NCI-H1436 treated with DMSO at 0.1 percent for 48 hours (cell line): ENCODE data around the gene ZNF638.

Experiments
- DNase-seq: peaks from one replicate; lab custom pipeline; 2025; lab: John Stamatoyannopoulos, UW

ZNF638 gene

DNA sequence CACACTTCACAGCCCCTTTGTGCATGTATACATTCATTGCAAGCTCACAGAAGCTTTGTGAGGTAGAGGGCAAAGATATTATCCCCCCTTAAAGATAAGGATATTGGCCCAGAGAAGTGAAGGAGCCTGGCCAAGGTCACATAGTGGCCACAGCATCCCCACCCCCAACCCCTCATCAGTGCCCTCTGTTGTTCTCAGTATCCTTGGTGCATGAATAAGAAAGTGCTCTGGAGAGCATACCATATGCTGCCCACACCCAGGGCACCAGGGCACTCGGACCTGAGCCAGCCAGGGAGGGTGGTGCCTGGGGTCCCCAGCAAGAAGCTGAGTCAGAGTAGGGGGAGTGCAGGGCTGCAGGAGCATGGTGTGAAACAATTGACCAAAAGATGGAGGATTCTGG is 125.0 kb downstream of the ZNF638 start:
- no peak for DNase-seq

DNA sequence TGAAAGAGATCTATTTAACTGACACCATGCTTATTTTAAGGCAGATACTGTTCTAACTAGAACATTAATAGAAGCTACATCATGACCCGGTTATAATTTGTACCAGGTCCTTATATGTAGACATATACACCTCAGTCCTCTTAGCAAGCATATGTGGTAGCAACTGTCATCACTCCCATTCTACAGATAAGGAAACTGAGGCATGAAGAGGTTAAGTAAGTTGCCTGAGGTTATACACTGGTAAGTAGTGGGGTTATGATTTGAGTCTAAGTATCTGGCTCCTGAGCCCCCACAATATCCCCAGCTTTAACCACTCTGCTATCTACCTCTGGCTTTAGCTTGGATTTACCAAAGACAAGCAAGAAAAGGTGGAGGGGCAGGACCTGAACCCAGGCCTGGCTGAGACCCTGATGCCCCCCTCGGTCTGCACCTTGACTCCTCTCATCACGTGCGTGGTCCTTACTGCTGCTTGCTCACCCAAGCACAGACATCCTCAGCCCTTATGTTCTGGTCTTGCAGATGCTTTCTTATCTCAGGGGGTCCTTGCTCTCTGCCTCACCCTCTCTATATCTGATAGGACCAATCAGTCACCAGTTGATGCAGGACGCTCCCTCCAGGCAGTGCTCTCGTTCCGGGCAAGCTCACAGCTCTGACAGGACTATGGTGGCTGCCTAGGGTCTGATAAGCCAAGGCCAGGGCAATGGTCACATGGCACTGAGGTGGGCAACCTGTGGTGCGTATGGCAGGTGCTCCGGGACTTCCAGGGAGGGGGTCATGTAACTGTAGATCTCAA is 125.7 kb downstream of the ZNF638 start:
- DNase-seq = no peak

DNA sequence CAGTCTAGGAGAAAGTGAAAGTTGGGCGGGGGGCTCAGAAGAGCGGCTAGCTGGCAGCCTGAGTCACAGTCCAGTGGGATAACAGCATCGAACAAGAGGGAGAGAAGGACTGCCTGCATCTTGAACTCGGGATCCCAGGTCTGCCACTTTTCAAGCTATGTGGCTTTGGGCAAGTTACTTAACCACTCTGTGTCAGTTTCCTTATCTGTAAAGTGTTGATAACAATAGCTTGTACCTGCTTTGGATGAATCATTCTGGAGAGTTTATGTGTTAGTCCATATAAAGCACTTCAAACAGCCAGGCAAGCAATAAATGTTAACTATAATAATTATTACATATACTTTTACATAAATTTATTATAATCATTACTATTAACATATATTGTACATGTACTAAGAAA is 126.3 kb downstream of the ZNF638 start:
- no peak for DNase-seq

DNA sequence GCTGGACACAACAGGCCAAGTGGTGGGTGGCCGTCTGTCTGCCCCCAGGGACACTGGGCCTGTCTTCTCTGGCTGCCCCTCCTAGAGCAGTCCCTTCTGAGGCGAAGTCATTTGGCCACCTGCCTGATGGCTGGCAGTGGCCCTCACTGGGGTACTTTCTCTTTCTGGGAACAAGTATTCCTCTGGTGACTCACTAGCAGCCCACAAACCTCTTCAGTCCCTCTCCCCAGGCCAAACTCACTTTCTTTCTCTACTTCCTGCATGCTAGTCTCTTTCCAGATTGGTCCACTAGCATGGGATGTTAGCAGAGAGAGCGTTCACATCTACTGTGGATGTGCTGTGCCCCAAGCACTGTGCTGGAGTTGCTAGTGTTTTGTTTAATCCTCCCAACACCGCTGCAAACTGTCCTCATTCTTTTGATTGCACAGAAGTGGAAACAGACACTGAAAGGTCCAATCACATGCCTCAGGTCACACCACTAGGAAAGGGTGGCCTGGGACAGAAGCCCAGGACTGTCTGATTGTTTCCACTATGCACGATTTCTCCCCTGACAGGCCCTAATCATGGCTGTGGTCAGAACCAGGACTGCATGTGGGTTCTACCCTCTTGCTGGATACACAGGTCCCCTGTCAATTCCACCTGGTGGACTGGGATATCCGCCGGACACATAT is 127.0 kb downstream of the ZNF638 start:
- DNase-seq = no peak

DNA sequence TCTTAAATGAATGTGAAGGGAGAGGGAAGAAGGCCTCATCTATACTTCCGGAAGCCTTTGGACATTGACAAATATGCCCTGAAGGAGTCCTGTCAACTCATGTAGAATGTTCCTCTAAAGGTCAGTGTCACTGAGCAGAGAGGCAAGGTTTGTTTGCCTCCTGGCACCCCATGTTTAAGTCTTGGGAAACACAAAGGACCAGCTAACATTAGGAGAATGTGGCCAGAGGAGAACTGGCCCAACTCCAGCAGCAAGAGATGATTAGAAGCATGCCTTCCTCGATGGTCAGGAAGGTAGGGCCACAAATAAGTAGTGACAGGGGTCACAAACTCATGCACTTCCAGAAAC is 127.5 kb downstream of the ZNF638 start:
- no peak for DNase-seq

DNA sequence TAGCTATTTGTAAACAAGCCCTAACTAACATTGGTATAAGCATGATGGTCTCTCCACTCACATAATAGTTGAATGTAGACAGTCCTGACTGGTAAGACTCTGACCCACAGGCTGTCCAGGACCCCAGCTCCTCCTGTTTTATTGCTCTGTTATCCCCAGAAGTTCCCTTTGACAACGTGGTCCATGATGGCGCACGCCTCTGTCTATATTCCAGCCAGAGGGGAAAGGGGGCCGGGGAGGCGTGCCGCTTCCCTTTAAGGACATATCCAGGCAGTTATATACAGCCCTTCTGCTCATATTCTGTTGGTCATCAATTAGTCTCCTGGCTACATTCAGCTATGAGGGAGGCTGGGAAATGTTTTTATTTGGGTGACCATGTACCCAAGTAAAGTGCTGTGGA is 128.5 kb downstream of the ZNF638 start:
- no peak for DNase-seq

DNA sequence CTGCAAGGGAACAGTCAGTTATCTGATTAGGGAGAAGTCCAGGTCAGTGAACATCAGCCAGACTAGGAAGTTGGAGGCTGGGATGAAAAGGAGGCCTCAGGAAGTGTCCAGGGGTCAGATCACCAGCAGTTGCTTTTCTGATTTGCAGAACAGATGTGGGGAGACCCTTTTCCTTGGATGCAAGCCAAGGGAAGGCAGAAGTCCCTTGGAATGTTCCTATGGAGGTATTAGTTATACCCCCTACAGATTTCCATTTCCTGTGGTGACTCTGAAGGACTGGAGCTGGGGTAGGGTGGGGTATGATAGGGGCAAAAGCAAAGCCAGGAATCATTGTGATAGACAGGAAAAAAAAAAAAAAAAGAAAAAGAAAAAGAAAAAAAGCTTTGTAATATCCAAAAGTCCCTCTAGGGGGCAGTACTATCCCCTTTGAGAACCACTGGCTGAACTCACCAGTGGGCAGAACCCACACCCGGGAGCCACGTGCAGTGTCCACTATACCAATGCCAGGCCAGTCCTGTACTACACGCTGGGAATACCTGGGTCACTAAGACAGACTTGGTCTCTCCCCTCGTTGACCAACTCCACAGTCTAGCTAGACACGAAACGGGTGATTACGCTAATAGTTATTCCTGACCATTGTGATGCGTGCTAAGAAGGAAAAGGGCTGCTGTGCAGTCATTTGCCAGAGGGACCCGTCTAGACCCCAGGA is 129.2 kb downstream of the ZNF638 start:
- no peak for DNase-seq

DNA sequence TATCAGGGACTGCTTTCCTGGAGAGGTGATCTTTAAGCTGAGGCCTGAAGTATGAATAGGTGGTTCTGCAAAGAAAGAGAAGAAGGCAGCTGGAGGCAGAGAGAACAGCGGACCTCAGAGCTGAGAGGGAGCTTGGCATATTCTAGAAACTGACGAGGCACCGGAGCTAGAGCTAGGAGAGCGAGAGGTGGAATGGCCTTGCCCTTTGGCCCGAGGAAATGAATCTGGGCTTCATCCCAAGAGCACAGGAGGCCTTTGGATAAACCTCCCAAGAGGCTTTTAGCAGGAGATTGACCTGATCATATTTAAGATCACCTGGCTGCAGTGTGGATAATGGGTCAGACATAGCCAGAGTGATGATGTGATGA is 129.7 kb downstream of the ZNF638 start:
- DNase-seq = no peak

DNA sequence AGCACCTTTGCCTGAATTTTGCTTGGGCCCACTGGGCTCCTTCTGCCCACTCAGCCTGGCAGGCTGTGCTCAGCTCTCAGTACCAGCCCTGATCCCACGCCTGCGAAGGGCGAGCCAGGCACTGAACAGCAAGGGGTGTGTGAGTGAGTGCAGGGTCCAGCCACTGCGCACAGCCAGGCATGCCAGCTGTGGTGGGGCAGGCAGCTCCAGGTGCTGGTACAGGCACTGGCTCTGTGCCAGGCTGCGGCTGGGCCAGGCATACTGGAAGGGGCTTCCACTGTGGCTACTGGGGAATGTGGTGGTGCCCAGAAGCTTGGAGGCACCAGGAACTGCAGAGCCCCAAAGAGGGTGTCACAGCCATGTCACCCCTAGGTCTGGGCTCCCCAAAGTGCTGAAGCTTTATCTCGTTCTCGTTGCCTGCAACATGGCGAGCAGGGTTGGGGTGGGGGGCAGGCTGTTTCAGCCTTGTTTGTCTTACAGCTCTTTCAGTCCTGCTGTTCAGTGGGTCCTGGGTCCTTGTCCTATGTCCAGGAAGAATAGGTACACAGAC is 130.5 kb downstream of the ZNF638 start:
- DNase-seq = no peak

DNA sequence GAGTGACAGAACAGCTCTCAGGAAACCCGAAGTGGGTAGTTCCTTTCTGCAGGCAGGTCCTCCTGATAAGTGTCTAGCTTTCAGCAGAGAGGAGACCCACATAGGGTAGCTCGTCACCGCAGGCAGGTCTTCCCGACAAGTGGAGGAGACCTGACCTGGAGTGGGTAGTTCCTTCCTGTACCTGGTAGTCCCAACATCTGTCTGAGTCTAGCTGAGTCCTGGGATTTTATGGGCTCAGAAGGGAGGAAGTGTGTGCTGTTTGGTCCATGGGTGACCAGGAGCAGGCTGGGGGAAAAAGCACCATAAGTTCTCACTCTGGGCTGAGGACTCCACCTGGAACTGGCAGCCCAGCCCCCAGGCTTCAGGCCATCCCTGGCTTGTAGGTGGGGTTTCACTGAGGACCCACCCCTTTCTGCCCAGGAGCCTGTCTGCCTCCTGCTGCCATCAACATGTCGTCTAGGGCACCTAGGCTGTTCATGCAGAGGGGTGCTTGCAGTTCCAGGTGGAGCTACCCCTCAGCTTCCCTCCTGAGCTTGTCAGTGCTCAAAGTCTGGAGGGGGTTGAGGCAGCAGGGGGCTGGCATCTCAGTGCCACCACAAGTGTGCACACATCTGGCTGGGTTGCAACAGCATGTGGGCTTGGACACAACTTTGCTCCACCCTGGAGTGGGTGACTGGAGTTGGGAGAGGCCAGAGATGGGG is 131.2 kb downstream of the ZNF638 start:
- no peak for DNase-seq

DNA sequence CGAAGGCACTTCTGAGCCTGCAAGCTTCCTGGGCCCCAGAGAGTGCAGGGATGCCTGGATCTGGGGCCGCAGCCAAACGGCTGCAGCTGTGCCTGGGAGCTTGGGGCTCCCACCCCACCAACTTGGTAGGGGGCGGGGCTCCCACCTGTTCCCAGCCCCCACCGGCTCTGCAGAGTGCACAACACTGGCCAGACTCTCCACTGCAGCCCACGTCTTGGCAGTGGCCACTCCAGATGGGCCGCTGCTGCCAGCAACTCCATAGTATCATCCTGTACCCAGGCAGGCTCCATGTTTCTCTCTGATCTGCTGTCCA is 131.7 kb downstream of the ZNF638 start:
- no peak for DNase-seq

DNA sequence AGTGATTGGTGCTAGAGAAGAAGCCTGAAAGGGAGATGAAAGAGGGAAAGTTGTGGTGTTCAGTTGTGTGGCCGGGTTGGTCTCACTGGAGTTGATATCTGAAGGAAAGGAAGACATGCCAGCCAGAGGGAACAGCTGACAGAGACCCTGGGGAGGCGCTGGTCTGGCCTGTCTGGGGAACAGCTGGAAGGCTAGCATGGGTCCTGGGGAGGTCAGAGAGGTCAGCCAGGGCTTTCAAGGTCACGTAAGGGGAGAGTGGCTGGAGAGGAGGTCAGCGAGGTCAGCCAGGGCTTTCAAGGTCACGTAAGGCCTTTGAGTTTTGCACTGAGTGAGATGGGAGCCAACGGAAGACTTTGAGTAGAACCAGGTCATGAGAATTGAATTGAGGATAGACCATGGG is 132.8 kb downstream of the ZNF638 start:
- no peak for DNase-seq

DNA sequence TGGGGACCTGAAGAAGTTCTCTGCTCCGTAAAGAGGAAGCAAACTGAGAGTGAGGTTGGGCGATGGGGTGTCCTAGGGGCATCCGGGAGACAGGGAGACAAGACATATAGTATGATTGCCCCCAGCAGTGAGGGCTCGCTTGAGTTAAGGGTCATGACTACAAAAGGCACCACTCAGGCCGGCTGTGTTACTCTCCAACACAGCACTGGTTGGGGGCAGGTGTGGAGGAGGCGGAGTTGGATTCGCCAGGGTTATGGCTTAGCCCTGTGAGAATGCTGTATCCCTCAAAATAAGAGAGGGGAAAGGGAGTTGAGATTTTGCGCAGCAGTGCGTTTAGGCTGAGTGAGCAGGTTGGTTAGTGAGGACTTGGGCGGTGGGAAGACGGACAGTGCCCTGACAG is 133.8 kb downstream of the ZNF638 start:
- DNase-seq = no peak

DNA sequence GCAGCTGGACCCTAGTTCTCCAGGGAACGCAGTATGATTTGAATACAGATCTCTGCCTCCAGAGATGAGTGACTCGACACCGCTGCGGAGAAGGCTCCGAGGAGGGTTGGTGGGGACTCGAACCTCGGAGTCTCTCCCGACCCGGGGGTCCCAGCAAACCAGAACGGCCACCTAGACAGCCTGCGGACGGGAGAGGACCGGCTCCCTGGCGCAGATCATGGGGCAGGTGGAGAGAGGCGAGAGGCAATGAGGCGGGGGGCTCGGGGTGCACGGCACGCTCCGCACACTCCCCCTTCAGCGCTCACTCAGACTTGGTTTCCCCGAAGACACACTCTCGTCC is 134.3 kb downstream of the ZNF638 start:
- no peak for DNase-seq

DNA sequence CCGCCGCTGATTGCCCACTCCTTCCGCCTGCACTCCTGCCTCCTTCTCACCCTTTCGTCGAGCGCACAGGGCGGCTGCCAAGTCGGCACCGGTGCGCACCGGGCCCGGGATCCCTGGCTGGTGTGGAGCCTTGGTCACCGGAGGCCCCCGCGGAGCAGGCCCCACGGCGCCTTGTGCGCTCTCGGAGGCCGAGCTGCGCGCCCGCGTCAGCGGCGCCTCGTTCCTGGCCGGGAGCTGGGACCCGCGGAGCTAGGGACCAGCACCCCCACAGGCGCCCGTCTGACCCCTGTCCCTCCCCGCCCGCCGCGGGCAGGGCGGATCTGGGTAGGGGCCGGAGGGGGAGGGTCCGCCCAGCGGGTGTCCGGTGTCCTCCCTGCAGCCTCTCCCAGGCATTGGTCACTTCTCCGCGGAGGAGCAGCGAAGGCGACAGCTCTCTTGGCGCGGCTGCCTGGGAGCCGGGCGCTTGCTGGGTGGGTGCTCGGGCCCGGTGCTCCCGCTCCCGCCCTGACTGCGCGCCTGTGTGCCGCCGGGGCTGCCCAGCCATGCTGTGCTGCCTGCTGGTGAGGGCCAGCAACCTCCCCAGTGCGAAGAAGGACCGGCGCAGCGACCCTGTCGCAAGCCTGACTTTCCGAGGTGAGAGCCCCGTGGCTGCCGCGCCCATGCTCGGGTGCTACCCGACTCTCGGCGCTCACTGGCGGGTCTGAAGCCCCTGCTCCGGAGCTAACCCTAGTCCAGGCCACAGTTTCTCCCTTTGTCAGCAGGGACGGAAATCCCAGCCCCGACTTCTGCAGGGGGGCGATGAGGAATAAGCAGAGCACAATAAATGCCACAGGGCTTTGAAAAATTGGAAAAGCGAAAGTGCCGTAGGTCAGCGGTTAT is 135.0 kb downstream of the ZNF638 start:
- DNase-seq = no peak

DNA sequence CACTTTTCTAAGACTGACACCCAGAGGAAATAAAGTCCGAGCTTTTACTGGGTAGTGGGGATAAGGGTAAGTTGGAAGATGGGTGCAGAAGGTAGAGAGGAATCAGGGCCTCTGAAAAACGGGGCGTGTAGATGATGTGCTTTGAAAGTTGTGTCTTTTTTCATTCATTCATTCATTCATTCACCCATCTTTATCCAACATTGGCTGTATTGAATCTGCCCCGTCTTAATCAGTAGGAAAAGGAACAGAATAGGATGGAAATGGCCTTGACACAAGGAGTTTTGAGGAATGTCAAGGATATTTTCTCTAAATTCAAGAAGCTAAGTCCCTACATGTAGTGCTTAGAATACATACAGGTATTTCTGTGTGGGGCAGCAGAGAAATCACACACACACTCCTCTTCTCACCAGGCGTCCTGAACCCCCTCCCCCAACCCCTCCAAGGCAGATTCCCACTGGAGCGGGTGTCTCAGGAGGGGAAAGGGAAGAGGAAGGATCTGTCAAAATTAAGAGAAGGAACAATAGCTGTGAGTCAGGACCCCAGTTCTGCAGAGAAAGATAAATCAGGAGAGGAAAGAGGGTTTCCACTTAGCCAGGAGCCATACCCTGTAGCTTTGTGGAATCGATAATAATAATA is 135.7 kb downstream of the ZNF638 start:
- DNase-seq = no peak

DNA sequence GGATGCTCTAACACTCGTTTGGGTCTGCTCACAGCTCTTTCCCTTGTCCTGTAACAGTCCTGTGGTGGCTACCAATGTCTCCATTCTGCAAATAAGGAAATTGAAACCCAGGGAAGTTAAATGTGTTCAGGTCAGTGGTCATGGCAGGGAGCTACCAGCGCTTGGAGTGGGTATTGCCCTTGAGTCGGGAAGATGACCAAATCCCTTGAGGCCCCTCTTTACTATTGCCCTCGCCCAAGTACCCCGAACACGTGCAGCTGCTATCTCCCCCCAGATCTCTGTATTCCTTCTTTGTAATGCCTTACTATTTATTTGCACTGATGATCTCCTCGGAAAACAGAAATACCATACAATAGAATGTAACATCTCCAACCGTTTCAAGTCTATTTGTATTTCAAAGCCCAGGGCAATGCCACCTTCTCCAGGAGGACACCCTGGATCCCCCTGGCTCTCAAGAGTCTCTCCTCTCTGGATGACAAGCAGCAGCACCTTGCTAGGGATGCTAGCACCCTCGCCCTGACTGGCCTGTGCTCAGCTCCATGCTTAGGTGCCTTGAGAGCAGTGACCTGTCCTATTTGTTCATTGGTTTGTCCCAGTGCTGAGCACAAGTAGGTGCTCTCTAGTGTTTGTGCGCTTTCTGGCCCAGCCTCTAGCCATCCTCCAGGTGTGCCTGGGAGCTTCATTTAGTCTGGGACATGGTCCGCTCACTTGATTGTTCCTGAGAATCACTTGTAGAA is 136.9 kb downstream of the ZNF638 start:
- no peak for DNase-seq

DNA sequence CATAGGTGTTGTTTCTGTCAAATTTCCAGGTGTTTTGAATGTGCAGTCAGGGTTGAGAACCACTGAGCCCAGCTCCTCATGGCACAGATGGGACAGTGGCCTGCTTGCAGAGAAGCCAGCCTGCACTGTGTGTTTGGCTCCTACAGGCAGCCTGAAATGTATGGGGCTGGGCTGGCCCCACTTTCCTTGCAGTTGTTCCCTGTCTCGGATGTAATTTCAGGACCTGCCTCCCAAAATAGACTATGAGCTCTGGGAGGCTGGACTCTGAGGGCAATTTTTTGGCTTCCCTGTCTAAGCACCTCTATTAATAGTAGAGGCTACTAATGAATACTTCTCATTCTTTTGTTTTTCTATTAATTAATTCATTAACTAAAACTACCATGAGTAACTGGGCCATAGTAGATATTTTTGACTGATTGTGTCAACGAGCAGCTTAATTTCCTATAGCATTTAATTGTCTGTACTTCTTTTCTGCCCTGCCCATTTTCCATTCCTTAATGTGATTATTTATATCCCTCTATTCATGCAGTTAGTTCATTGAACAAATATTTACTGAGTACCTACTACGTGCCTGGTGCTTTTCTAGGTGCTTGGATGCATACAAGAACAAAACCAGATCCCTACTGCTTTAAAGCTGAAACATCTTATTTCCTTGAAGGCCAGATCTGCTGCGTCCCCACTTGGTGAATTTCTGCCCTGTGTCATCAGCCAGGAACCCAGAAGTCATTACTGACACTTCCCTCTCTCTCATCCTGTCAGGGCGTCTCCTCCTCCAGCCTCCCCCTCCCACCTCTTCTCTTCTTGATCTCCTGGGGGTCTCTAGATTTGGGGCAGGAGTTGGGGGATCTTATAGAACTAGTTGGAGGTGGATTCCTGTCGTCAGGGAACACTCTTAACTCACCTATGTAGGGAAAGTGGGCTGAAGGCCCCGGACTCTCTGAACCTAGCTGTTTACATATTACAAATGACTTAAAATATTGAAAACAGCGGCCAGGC is 138.1 kb downstream of the ZNF638 start:
- no peak for DNase-seq

DNA sequence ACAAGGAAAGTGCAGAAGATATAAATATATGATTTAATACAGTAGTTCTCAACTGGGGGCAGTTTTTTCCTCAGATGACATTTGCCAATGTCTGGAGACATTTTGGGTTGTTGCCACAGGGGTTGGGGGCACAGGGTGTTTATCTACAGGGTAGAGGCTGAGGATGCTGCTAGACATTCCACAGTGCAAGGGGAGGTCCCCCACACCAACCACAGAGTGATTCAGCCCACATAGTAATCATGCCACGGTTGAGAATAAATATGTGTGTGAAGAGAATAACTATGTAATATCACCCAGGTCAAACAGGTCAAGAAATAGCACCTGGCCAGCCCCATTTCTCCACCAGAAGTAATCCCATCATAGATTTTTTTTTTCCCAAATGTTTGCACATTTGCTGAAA is 139.7 kb downstream of the ZNF638 start:
- no peak for DNase-seq
